T47D (cell line): ENCODE measurements around the gene MVD.

ENCODE experiments used
- DNase-seq, 2 experiments: peaks; one replicate each; pipeline versions ENCODE4 v3.0.0 to v3.0.0-alpha.2; 2011 to 2012; ENCODE audit warnings: low read depth in 1 of 2, low spot score in 1 of 2
- JUND ChIP-seq: IDR thresholded peaks from 2 replicates; pipeline ENCODE4 v1.6.1; 2012; ENCODE audit warnings: low read depth
- in situ Hi-C: cut with HindIII; loops from 2 replicates; pipeline ENCODE4 v1.10.0; 2016; ENCODE audit warnings: low sequenced_read_pairs, low pct_unique_long_range_greater_than_20kb

MVD gene

GRCh38 chr16:88646345-88647034 lies 16.4 kb downstream of the MVD start:
- no peak for DNase-seq
- no peak for TF ChIP-seq JUND
- in situ Hi-C loops: no loop called here

GRCh38 chr16:88645941-88646340 lies 16.9 kb downstream of the MVD start:
- in situ Hi-C loops: no loop called here
- no peak for TF ChIP-seq JUND
- no peak for DNase-seq

GRCh38 chr16:88645455-88645854 lies 17.4 kb downstream of the MVD start:
- no peak for DNase-seq
- in situ Hi-C loops: no loop called here
- TF ChIP-seq JUND: no peak

GRCh38 chr16:88643644-88643932 lies 19.3 kb downstream of the MVD start:
- TF ChIP-seq JUND: no peak
- no peak for DNase-seq
- in situ Hi-C loops: no loop called here

- DNase-seq: no peak
- in situ Hi-C loops: no loop called here
- TF ChIP-seq JUND: no peak
Observed at GRCh38 chr16:88642881-88643643, 19.8 kb downstream of the MVD start.

- in situ Hi-C loops: no loop called here
- TF ChIP-seq JUND: no peak
- DNase-seq: no peak
Observed at GRCh38 chr16:88640498-88641247, 22.2 kb downstream of the MVD start.

- no peak for DNase-seq
- in situ Hi-C loops: no loop called here
- TF ChIP-seq JUND: no peak
Observed at GRCh38 chr16:88640039-88640495, 22.8 kb downstream of the MVD start.

- no peak for TF ChIP-seq JUND
- in situ Hi-C loops: no loop called here
- peak; percentile 74 to 78 for DNase-seq
Observed at GRCh38 chr16:88639231-88640038, 23.5 kb downstream of the MVD start.

GRCh38 chr16:88638323-88639230 lies 24.3 kb downstream of the MVD start, which contains the start of gene IL17C:
TSS of gene IL17C (plus strand) at chr16:88638572. CDS start at chr16:88638642, 70 bp downstream.
- peak; percentile 54 to 63 for DNase-seq

GRCh38 chr16:88636488-88637265 lies 26.2 kb downstream of the MVD start:
- in situ Hi-C loops: no loop called here
- DNase-seq: no peak
- TF ChIP-seq JUND: no peak

More at GRCh38 chr16:88638323-88639230, 24.3 kb downstream of the MVD start, which contains the start of gene IL17C:
- no peak for TF ChIP-seq JUND
- in situ Hi-C loops: no loop called here

- TF ChIP-seq JUND: no peak
Observed at GRCh38 chr16:88635671-88636319, 27.1 kb downstream of the MVD start.

More at GRCh38 chr16:88635671-88636319, 27.1 kb downstream of the MVD start:
- no peak for DNase-seq
- in situ Hi-C loops: no loop called here
